ENCODE measurements around the gene PTPRE.

The PTPRE gene

DNA sequence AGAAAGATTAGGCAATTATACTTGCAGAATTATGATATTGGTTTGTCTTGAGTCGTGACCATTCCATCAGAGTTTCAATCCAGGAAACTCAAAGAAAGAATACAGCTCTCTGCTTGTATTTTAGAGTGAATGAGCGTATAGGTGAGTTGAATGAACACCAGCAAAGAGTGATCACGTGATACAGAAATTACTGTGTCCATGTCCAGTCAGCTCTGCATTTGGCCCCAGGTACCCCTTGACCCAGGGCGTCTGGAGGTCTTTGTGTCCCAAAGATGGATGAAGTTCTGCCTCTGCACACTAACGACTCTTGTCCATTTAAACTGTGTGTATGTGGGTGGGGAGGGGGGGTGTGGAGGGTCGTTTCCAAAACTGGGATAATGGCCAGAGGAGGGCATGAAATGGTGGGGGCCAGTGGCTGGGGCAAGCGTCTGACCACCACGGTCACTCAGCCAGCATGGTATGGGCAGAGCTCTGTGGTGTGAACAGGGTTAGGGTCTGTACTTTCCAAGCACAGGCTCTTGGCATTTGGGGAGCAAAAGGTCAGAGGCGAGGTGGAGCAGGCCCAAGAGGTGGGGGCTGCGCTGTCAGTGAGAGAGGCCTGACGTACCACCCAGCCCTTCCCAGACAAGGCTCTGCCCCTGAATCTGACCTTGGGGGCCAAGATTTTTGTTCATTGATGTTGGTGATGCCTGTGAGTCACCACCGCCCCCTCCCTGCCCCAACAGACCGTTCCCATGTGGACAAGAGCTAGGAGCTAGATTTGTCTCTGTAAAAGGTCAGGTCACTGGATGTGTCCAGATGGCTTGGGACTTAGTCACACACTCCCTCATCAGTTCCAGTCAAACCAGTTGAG lies 1.4 kb downstream of the PTPRE start:
- no peak for DNase-seq (ENCODE audit: low spot score)

GRCh38 chr10:127908959-127909267 lies 2.0 kb downstream of the PTPRE start:
- no peak for DNase-seq (ENCODE audit: low spot score)

GRCh38 chr10:127909716-127910463 lies 3.0 kb downstream of the PTPRE start:
- DNase-seq (ENCODE audit: low spot score): no peak

- no peak for DNase-seq (ENCODE audit: low spot score)
These were observed 3.5 kb downstream of the PTPRE start for GRCh38 chr10:127910464-127910770.

DNA sequence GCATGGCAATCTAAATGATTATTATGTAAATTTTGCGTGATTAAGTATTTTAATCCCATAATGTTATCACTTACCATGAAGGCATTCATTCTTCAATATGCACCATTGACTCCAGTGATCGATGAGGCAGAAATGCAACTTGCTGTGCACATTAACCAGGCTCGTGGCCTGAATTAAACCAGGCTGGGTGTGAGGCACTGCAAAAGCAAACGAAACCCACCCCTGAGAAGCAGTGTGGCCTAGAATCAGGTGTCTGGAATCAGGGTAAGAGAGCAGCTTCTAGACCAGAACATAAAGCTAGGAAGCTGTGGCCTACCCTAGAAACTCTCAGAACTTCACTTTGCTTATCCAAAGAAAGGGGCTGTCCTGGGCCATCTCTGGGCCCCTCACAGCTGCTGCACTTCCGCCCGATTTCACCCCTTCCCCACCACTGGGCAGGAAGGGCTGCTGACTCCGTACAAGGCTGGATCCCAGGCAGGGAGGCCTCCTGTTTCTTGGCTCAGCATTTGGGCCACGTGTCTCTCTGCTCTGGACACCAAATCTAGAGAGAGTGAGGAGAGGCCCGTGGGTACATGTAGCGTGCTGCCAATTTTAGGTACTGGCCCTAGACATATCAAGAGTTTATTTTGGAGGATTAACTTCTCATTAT lies 4.4 kb downstream of the PTPRE start:
- DNase-seq (ENCODE audit: low spot score): no peak

- no peak for DNase-seq (ENCODE audit: low spot score)
These were observed 5.0 kb downstream of the PTPRE start for GRCh38 chr10:127911867-127912257.

DNA sequence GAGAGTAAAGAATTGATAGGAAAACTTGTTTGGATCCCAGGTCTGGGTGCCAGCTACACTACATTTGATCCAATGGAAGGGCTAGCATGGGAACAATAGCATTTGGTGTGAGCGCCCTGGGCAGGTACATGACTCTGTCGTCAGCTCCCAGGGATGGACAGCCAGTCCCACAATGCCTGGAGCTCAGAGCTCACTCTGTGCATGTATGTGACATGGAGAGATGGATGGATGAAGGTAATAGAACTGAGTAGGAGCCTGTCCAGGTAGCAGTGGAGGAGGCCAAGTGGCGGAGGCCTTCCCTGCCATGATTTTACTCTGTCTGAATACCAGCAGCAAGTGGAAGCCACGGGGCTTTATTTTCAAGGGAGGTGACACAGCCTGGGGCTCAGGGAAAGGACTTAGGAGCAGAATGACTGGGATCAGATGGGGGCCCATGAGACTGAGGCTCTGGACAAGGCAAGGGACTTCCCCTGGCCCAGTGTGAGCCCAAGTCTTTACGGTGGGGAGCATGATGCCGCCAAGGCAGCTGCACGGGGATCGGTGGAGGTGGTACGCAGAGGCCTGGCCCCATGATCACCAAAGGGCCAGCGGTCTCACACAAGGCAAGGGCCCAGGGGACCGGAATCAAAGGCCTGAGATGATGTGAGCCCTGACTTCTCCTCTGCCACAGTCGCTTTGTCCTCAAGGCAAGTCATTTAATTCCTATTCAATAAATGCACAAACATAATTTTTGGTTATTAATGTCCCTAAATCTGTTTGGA lies 5.9 kb downstream of the PTPRE start:
- DNase-seq (ENCODE audit: low spot score): no peak

GRCh38 chr10:127913368-127913759 lies 6.5 kb downstream of the PTPRE start:
- no peak for DNase-seq (ENCODE audit: low spot score)

- no peak for DNase-seq (ENCODE audit: low spot score)
These were observed 8.4 kb downstream of the PTPRE start for GRCh38 chr10:127915324-127915723.

DNA sequence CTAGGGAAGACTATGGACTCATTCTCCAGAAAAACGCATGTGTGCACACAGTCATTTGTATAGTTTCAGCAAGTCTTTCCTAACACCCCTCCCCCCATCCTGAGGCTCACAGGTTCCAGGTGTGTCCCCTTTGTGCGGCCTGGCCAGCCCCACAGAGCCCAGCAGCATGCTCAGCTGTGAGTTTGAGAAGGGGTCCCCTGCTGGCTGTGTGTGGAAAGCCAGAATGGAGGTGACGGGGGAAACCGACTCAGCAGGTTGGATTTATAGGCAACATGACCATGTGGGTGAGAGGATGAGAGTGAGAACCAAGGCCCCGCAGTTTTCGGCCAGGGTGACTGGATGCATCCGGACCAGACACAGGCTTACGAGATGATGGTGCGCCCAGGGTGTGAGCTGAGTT lies 9.9 kb downstream of the PTPRE start:
- no peak for DNase-seq (ENCODE audit: low spot score)

DNA sequence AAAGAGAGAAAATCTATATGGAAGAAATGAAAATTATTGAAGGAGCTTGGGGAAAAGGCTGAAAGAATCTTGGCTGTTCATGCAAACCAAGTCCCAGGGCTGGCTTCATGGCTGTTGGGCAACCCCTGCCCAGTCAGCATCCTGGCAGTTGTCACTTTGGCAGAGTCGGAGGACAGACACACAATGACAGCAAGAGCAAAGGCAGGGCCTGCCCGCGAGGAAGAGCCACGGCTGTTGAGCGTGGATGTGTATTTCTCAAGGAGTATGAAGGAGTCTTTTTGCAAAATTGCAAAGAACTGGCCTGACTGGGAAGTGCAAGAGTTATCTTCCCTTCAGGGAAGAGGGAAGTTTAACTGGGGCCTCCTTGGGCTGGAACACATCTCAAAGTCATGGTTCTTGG lies 11.7 kb downstream of the PTPRE start:
- DNase-seq (ENCODE audit: low spot score): no peak

DNA sequence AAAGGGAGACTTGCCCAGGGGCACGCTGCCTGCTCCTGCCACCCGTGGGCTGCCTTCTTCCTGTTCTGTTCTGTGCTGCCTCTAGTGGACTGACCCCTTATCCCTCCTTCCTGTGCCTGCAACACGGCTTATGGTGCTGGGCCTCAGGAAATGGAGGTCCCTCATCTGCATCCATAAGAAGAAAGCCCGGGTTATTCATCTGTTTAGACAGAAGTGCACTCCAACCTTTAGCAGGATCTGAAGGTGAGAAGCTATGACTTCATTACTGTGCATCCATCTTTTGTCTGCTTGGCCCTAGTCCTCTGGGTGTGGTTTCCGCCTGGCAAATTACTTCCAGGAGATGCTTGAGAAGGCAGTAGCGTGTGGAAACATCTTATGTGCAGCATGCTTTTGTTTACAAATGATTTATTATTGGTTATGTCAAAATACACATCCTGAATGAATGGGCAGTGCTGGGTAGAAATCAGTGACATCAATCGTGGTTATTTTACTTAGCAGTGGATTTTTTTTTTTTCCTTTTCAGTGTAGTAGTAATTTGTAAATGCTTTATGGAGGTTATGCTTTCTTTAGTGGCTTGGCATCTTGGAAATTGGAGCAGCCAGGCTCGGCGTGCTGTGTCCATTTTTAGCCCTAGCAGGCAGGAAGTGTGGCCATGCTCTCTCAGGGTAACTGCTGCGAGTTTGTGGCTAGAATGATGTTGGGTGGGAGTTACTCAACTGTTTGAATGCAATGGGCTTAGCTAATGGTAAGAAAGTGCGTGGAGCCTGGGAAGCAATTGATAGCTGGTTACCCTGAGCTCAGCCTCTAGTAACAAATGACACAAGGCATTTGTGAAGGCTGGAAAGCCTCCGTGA lies 12.7 kb downstream of the PTPRE start:
- no peak for DNase-seq (ENCODE audit: low spot score)

GRCh38 chr10:127920306-127921074 lies 13.6 kb downstream of the PTPRE start:
- DNase-seq (ENCODE audit: low spot score): no peak

DNA sequence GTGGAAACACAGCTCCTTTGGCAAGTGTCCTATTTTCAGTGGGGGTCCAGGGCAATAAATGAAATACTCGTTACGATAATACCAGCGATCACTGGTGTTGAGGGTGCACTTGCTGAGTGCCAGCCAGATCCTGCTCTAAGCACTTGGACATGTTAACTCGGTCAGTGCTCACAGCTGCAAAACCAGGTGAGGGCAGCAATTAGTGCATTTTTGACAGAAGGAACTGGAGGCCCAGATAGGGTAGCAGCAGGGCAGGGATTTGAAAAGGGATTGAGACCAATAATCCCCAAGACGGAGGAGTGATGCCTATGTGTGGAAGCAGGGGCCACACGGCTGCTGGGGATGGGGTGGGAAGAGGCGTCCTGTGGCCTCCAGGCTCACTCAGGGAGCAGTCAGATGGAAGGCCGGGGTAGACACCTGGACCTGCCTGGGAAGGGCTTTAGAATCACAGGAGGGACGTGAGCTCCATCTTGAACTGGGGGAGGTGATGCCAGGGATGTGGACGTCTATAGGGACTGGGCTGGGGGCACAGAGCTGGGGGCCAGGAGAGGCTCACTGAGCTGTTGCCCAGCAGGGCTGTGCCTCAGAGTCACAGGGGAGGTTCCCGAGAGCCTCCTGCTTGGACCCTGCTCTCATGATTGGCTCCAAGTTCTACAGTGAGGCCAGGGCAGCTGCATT lies 14.3 kb downstream of the PTPRE start:
- DNase-seq (ENCODE audit: low spot score): no peak

GRCh38 chr10:127921753-127922145 lies 14.8 kb downstream of the PTPRE start:
- DNase-seq (ENCODE audit: low spot score): no peak

DNA sequence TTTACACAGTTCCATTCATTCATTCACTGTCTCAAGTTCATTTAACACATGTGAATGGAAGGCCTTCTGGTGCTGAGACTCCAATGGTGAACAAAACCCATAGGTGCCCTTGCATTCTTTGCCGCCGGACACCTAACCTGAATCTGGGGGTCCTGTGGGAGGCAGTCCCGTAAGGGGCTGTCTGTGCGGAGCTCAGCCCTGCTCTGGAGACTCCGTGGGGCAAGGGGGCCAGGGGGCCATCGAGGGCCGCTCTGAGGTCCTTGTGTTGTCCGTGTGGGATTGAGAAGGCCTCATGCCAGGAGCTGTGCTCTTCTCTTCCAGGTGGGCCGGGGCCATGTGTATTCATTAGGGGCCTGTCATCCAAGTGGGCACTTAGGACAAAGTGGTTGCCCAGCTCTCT lies 15.3 kb downstream of the PTPRE start:
- no peak for DNase-seq (ENCODE audit: low spot score)

GRCh38 chr10:127922675-127923366 lies 15.9 kb downstream of the PTPRE start:
- peak; percentile 29 for DNase-seq (ENCODE audit: low spot score)

DNA sequence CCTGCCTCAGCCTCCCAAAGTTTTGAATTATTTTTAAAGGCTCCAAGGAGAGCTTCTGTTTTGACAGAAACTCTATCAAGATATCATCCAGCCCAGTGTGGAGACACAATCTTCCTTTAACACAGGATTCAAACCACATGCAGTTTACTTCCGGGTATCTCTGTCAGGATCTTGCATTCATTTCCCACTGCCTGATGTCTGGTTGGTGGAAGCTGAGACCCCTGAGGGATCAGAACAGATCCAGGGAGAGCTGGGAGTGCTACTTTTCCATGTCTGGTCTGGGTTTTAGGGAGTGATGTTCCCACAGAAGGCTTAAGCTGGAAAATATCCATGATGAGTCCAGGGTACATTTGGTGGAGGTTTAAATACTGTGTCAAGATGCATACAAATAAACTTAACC lies 16.7 kb downstream of the PTPRE start:
- DNase-seq (ENCODE audit: low spot score): no peak

DNA sequence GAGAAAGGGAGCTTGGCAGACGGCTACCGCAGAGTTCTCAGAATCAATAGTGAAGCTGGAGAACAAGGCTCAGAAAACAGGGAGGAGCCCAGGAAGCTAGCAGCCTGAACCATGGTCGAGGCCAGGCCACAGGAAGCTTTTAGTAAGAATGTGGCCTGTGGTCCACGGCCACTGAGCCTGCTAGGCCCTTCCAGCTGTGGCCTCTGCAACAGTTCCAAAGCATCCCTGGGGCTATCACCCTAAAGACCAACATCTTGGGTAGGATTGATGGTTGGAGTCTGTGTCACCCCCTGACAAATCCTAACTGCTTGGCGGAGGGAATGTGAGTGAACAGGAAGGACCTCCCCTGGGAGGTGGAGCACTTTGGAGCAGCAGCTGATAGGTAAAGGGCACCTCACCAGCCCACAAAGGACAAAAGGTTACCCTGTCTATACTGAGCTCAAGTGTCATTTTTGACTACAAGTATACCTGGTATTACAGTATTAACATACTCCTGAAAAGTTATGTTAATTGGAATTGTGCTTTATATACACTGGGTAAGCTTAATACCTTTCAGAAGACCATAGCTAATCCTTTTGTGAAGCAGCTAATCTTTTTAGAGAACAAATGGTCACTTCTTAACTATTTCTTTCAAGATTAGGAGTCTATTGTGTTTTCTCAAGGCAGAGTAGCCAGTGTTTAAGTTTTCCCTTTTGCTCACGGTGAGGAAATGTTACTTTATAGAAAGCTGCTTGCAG lies 18.7 kb downstream of the PTPRE start:
- DNase-seq (ENCODE audit: low spot score): no peak

Data from LoVo (cell line).